Progenitor cell of endocrine pancreas (in vitro differentiated cells): ENCODE measurements around the gene CD164L2. TPM values are rescaled to one million over a fixed set of nuclear protein-coding genes. Genes with fewer than 3 reads are reported as not detected.
A peak's percentile ranks its signal among the peaks of the same experiment; 100 is the strongest.

Source experiments
- DNase-seq: peaks from one replicate; pipeline ENCODE4 v3.0.0; 2021; ENCODE audit warnings: low spot score; ENCODE audit not compliant: unreplicated experiment
- H3K27ac Mint-ChIP-seq: 2 replicates; pipeline ENCODE4 v1.8.0; 2021; ENCODE audit warnings: mild to moderate bottlenecking, moderate library complexity, mixed read lengths
- H3K27me3 Mint-ChIP-seq: 2 replicates; pipeline ENCODE4 v1.8.0; 2021; ENCODE audit warnings: mixed read lengths
- H3K36me3 Mint-ChIP-seq: 2 replicates; pipeline ENCODE4 v1.8.0; 2022; ENCODE audit warnings: mixed read lengths; ENCODE audit not compliant: insufficient read depth
- H3K4me1 Mint-ChIP-seq: 2 replicates; pipeline ENCODE4 v1.8.0; 2021; ENCODE audit warnings: low read depth, mixed read lengths
- H3K4me3 Mint-ChIP-seq: 2 replicates; pipeline ENCODE4 v1.8.0; 2021; ENCODE audit warnings: low read depth, mild to moderate bottlenecking, moderate library complexity, mixed read lengths
- H3K9me3 Mint-ChIP-seq: 2 replicates; pipeline ENCODE4 v1.8.0; 2021; ENCODE audit warnings: low read depth, mixed read lengths
- CTCF ChIP-seq: fragments of 200-600 bp; sonication (generic); IDR thresholded peaks from one replicate; pipeline ENCODE4 v1.5.0; 2021; ENCODE audit warnings: antibody characterized with exemption, mild to moderate bottlenecking; ENCODE audit not compliant: unreplicated experiment
- total RNA-seq: library from RNA; stranded (reverse); gene quantifications from 2 replicates; pipeline ENCODE4 v1.2.1, GENCODE V29; 2021

CD164L2 gene
- total RNA-seq, 1 donor from 2014 or later: not detected

- Mint-ChIP-seq H3K9me3 (no peaks in the 10 kb centered on the region), H3K4me1 (peaks cover 9% of the 10 kb centered on the region), H3K27ac (no peak overlapping the region), H3K27me3 (peaks cover 8% of the 10 kb centered on the region), H3K36me3 (no peaks in the 10 kb centered on the region), H3K4me3 (no peak overlapping the region)
- peak; percentile 95 for TF ChIP-seq CTCF
- DNase-seq: peak; percentile 73
Observed at GRCh38 chr1:27395441-27396195, 12.5 kb upstream of the CD164L2 start.

- Mint-ChIP-seq H3K36me3 (no peaks in the 10 kb centered on the region), H3K4me1 (peaks cover 9% of the 10 kb centered on the region), H3K9me3 (no peaks in the 10 kb centered on the region), H3K27me3 (peaks cover 12% of the 10 kb centered on the region), H3K27ac (no peak overlapping the region), H3K4me3 (no peak overlapping the region)
- DNase-seq: no peak
- no peak for TF ChIP-seq CTCF
Observed at GRCh38 chr1:27394925-27395324, 11.8 kb upstream of the CD164L2 start.

- peaks cover 15% of the 10 kb centered on the region for H3K27me3 Mint-ChIP-seq
- DNase-seq: no peak
- H3K9me3 Mint-ChIP-seq: no peaks in the 10 kb centered on the region
- peaks cover 9% of the 10 kb centered on the region for H3K4me1 Mint-ChIP-seq
- no peak overlapping the region for H3K27ac Mint-ChIP-seq
- no peaks in the 10 kb centered on the region for H3K36me3 Mint-ChIP-seq
- TF ChIP-seq CTCF: no peak
- no peak overlapping the region for H3K4me3 Mint-ChIP-seq
Observed at GRCh38 chr1:27394282-27394658, 11.1 kb upstream of the CD164L2 start.

- H3K4me3 Mint-ChIP-seq: no peak overlapping the region
- H3K9me3 Mint-ChIP-seq: no peaks in the 10 kb centered on the region
- H3K27me3 Mint-ChIP-seq: peaks cover 15% of the 10 kb centered on the region
- no peaks in the 10 kb centered on the region for H3K36me3 Mint-ChIP-seq
- no peak overlapping the region for H3K27ac Mint-ChIP-seq
- DNase-seq: no peak
- peaks cover 8% of the 10 kb centered on the region for H3K4me1 Mint-ChIP-seq
- TF ChIP-seq CTCF: no peak
Observed at GRCh38 chr1:27393641-27394281, 10.6 kb upstream of the CD164L2 start.

GRCh38 chr1:27392778-27393635 lies 9.9 kb upstream of the CD164L2 start:
- peaks cover 17% of the 10 kb centered on the region for H3K27me3 Mint-ChIP-seq
- peak overlapping the region; percentile 78 for H3K4me3 Mint-ChIP-seq
- no peak for DNase-seq
- TF ChIP-seq CTCF: peak; percentile 46
- H3K27ac Mint-ChIP-seq: peak overlapping the region; percentile 88
- no peaks in the 10 kb centered on the region for H3K9me3 Mint-ChIP-seq
- H3K36me3 Mint-ChIP-seq: no peaks in the 10 kb centered on the region
- H3K4me1 Mint-ChIP-seq: peaks cover 6% of the 10 kb centered on the region
